ENCODE measurements around the gene KATNB1.

KATNB1 gene

GRCh38 chr16:57758331-57759117 lies 23.0 kb downstream of the KATNB1 start:
- no peak for DNase-seq

DNA sequence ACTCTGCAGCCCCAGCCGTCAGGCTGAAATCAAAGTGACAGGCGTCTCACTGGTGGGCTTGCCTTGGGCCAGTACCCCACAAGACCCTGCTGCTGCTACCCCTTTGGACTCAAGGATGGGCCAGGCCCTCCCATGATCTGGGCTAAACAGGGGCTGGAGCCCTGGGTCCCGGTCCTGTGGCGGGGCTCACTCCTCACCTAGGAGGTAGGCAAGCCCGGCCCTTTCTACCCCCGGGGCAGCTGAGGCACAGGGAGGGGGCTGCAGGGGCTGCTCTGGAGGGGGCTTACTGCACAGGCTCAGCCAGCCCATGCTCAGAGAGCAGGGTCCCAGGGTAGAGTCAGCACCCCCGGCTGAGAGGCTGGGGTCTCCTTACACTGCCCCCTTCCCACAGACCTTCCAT lies 23.6 kb downstream of the KATNB1 start:
- no peak for DNase-seq

- DNase-seq, result no peak
These were observed 24.2 kb downstream of the KATNB1 start for GRCh38 chr16:57759541-57760356.

- DNase-seq, result no peak
These were observed 25.0 kb downstream of the KATNB1 start for GRCh38 chr16:57760357-57761160.

- no peak for DNase-seq
These were observed 25.7 kb downstream of the KATNB1 start for GRCh38 chr16:57761301-57761700.

- DNase-seq, result no peak
These were observed 26.4 kb downstream of the KATNB1 start for GRCh38 chr16:57761957-57762356.

GRCh38 chr16:57762365-57763040 lies 26.9 kb downstream of the KATNB1 start:
- DNase-seq, result no peak

DNA sequence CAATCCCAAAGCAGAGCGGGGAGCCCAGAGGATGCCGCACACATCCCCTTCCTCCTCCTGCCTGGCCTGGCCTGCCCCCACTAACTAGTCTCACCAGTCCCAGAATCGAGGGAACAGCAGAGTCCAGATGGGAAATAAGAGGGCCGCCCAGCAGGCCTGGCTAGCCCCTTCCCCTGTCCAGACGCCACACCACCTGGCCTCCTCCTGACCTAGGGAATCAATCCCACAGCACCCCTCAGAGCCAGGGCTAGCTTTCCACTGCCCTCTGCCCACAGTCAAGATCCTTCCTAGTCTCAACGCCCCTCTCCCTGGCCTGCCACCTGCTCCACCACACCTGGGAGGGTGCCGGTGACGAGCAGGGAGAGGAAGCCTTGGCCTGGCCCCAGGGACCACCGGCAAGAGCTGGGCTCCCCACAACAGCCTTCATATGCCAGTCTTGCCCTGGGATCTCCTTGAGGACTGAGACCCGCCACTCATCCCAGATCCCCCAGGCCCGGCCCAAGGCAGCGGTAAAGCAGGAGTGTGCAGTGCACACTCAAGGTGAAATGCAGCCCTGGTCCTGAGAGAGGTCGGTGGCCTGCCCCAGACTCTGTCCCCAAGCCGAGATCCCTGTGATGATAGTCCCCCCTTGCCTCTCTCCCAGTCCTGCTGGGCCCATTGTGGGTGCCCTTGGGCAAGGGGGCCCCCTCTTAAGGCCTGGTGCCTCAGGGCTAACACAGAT lies 27.9 kb downstream of the KATNB1 start:
- no peak for DNase-seq

DNA sequence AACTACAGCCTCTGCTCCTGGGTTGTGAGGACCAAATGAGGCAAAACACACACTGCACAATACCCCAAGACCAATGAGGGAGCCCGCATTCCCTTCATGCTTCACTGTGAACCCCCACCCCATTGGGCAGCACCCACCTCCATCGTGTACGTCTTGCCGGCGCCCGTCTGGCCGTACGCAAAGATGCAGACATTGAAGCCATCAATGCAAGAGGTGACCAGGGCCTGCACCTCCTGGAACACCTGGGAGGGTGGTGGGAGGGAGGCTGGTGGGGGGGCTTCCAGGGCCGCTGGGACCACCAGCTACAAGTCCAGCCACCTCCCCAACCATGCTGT lies 28.4 kb downstream of the KATNB1 start:
- no peak for DNase-seq

GRCh38 chr16:57764341-57765159 lies 29.0 kb downstream of the KATNB1 start:
- DNase-seq, result peak; percentile 51

DNA sequence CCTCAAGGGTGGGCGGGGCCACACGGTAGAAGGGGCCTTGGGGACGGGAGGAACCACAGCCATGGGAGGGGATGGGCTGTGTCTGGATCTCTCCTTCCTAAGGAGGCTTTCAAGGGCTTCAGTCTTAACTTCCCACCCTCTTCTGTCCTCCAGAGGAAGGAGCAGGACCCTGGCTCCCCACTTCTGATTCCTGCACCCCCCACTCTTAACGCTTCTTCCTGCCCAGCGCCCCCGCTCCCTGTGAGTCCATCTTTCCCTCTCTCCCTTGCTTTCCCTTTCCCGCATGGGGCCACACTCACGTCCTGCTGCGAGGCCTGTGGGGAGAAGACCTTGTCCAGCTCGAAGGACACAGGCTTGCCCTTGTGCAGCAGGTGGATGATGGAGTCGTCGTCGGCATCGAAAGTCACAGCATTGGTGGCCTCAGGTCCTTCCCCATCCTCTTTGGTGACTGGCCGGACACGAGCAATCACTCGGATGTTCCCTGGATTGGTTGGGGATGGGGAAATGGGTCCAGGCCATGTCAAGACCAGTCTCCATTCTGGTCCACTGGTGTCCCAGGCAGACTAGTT lies 29.7 kb downstream of the KATNB1 start:
- DNase-seq, result no peak

DNA sequence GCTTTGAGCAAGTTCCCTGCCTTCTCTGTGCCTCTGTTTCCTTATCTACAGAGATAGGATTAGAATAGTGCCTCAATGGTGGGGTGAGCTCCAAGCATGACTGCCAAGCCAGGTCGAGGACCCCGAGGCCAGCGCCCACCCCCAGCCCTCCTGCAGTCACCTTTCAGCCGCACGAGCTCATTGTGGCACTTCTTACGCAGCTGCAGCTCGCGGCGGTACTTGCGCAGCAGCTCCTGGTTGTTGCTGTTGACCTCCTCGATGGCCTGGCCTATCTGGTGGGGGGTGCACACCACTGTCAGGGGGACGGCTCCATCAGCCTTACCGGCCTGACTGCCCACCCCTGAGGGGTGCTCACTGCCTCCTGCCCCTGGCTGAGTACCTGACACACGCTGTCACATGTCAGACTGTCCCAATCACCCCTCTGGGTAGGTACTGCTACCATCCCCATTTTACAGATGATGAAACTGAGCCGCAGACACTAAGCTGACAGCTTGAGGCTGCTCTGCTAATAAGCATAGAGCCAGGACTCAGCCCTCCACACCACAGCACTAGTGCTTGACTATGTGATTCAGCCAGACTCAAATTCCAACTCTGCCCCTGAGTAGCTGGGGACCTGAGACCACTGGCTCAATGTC lies 31.3 kb downstream of the KATNB1 start:
- no peak for DNase-seq

DNA sequence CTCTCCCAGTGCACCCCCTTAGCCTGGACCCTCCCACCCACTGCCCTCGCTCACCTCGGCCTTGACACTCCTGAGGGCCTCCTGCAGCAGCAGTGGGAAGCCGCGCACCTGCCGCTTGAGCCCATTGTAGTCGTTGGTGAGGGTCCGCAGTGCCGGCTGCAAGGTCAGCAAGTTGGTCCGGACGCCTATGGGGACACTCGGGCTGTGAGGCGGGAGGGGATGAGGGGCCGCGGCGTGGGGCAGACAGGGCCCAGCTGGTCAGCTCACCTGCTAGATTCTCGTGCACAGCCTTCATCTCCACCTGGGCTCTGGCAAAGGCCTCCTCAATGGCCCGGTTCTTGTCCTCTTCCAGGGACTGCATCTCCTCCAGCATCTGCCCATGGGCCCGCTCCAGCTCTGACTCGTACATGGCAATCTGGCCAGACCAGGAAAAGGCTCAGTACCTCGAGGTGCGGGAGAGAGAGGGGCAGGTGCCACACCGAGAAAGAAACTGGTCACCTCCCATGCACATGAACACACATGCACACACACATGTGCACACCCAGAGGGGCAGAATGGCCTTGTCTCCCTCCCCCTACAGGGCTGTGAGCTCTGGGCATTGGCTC lies 34.1 kb downstream of the KATNB1 start:
- DNase-seq, result no peak

DNA sequence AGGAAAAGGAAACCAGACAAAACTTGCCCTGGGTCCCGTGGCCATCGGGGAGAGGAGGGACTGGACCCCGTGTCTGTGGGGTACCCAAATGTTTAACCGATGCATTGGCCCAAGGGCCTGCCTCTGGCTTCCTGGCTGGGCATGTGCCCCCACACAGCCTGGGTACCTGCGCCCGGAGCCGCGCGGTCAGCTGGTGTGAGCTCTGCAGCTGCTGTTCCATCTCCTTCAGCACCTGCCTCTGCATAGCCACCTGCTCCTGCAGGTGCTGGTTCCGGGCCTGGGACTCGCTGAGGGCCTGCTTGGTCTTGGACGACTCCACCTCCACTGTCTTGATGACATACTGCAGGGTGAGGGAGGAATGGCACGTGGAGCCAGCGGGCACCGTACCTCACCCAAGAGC lies 34.8 kb downstream of the KATNB1 start:
- DNase-seq, result no peak

GRCh38 chr16:57771141-57771785 lies 35.7 kb downstream of the KATNB1 start:
- no peak for DNase-seq

DNA sequence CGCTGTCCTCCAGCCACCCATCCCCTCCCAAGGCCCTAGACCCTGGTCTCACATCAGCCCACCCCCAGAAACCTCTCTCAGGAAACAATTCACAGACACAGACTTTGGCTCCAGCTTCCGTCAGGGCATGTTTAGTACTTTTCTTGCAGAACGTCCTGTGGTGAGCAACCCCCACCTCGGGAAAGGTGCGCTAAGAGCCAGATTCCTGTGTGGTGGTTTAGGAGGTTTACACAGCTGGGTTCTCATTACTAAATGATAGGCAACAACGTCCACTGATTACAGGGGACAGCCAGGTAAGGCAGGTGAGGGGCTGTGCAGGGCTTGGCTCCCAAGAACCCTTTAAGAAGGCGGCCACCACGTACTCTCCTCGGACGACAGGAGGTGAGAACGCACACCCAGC lies 37.4 kb downstream of the KATNB1 start:
- no peak for DNase-seq

GRCh38 chr16:57773655-57774295 lies 38.2 kb downstream of the KATNB1 start:
- DNase-seq, result no peak

DNA sequence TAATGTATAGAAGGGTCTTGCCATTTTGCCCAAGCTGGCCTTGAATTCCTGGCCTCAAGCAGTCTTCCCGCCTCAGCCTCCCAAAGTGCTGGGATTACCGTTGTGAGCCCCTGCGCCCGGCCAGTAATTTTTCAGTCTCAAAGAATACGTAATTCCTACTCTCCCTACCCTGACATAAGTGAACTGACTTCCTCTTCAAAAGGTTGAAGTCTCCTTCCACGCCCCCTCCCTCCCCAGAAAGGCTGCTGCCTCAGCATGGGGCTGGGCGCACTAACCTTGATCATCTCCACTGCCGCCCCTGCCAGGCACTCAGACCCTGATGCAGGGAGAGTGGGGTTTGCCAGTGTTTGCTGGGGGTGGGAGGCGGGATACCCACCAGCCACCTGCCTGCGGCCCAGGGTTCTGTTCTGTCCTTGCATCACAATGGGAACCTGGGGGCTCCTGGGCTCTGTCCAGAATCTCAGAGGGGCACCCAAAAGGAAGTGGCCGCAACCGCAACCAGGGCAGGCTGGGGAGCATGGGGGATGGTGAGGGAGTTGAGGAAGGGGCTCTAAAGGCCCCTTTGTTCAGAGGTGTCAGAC lies 39.2 kb downstream of the KATNB1 start:
- DNase-seq, result no peak
